Astrocyte (in vitro differentiated cells and primary cell): ENCODE measurements around the gene AGBL5. TPM values are rescaled to one million over a fixed set of nuclear protein-coding genes. Genes with fewer than 3 reads are reported as not detected.
A peak's percentile ranks its signal among the peaks of the same experiment; 100 is the strongest.

ENCODE experiments used
- DNase-seq: peaks from one replicate; pipeline ENCODE4 v3.0.0-alpha.2; 2010; ENCODE audit warnings: low read depth
- FAIRE-seq: peaks from 2 replicates; lab custom pipeline; 2011; peaks lifted over from hg19 to GRCh38; lab: Jason Lieb, UNC
- H2AFZ ChIP-seq: 2 replicates; pipeline ENCODE4 v1.6.0; 2012; ENCODE audit warnings: low read depth, low read length, inconsistent platforms
- H3K27ac ChIP-seq: 2 replicates; pipeline ENCODE4 v1.5.1; 2011; ENCODE audit warnings: low read depth, low read length, inconsistent platforms
- H3K27me3 ChIP-seq: 2 replicates; pipeline ENCODE4 v1.6.0; 2011; ENCODE audit warnings: low read length, inconsistent platforms; ENCODE audit not compliant: insufficient read depth
- H3K36me3 ChIP-seq: 2 replicates; pipeline ENCODE4 v1.5.1; 2011; ENCODE audit warnings: low read length, inconsistent platforms; ENCODE audit not compliant: insufficient read depth
- H3K4me1 ChIP-seq: 2 replicates; pipeline ENCODE4 v1.5.1; 2011; ENCODE audit warnings: low read length, inconsistent platforms; ENCODE audit not compliant: insufficient read depth
- H3K4me2 ChIP-seq: 2 replicates; pipeline ENCODE4 v1.6.0; 2012; ENCODE audit warnings: low read length, inconsistent platforms
- H3K4me3 ChIP-seq: 2 replicates; pipeline ENCODE4 v1.5.1; 2011; ENCODE audit warnings: low read depth, mild to moderate bottlenecking, low read length, inconsistent platforms; ENCODE audit not compliant: insufficient read depth
- H3K79me2 ChIP-seq: 2 replicates; pipeline ENCODE4 v1.6.0; 2012; ENCODE audit warnings: mild to moderate bottlenecking, low read length, inconsistent platforms; ENCODE audit not compliant: insufficient read depth
- H3K9ac ChIP-seq: 2 replicates; pipeline ENCODE4 v1.6.0; 2012; ENCODE audit warnings: mild to moderate bottlenecking, low read length, inconsistent platforms
- H3K9me3 ChIP-seq: 2 replicates; pipeline ENCODE4 v1.5.1; 2012; ENCODE audit warnings: low read depth, mild to moderate bottlenecking, low read length, inconsistent platforms; ENCODE audit not compliant: insufficient read depth
- H4K20me1 ChIP-seq: 2 replicates; pipeline ENCODE4 v1.6.0; 2012; ENCODE audit warnings: low read length, inconsistent platforms; ENCODE audit not compliant: insufficient read depth
- H3K27ac Mint-ChIP-seq: one replicate; pipeline ENCODE4 v1.8.0; 2021; ENCODE audit warnings: mild to moderate bottlenecking, mixed read lengths; ENCODE audit not compliant: unreplicated experiment
- H3K27me3 Mint-ChIP-seq: one replicate; pipeline ENCODE4 v1.8.0; 2021; ENCODE audit warnings: low read depth, mixed read lengths; ENCODE audit not compliant: unreplicated experiment
- H3K36me3 Mint-ChIP-seq: one replicate; pipeline ENCODE4 v1.8.0; 2021; ENCODE audit warnings: low read depth, mixed read lengths; ENCODE audit not compliant: unreplicated experiment
- H3K4me1 Mint-ChIP-seq: one replicate; pipeline ENCODE4 v1.8.0; 2021; ENCODE audit warnings: low read depth, mixed read lengths; ENCODE audit not compliant: unreplicated experiment
- H3K4me3 Mint-ChIP-seq: one replicate; pipeline ENCODE4 v1.8.0; 2021; ENCODE audit warnings: mild to moderate bottlenecking, moderate library complexity, mixed read lengths; ENCODE audit not compliant: unreplicated experiment
- H3K9me3 Mint-ChIP-seq: one replicate; pipeline ENCODE4 v1.8.0; 2021; ENCODE audit warnings: mild to moderate bottlenecking, mixed read lengths; ENCODE audit not compliant: unreplicated experiment
- CTCF ChIP-seq: IDR thresholded peaks from 2 replicates; pipeline ENCODE4 v1.5.1; 2011; ENCODE audit warnings: low read depth, mild to moderate bottlenecking, inconsistent platforms, low read length, moderate library complexity; ENCODE audit not compliant: insufficient read depth
- EZH2 ChIP-seq: IDR thresholded peaks from 2 replicates; pipeline ENCODE4 v1.6.1; 2012; ENCODE audit warnings: mild to moderate bottlenecking, low read length, inconsistent platforms; ENCODE audit not compliant: insufficient read depth
- total RNA-seq: library from RNA; stranded (reverse); gene quantifications from 2 replicates; pipeline ENCODE4 v1.2.1, GENCODE V29; 2021

The AGBL5 gene
- total RNA-seq, 1 donor from 2014 or later, result 20.7 TPM

GRCh38 chr2:27067385-27067784 lies 15.9 kb downstream of the AGBL5 start:
- Mint-ChIP-seq H3K36me3 (peaks cover 23% of the 10 kb centered on the region), H3K9me3 (no peaks in the 10 kb centered on the region), H3K27ac (no peak overlapping the region), H3K27me3 (no peaks in the 10 kb centered on the region), H3K4me3 (no peak overlapping the region), H3K4me1 (peaks cover 24% of the 10 kb centered on the region)
- H3K79me2 ChIP-seq, result peaks cover 52% of the 10 kb centered on the region
- H3K27me3 ChIP-seq, result no peaks in the 10 kb centered on the region
- H3K4me3 ChIP-seq, result no peak overlapping the region
- H3K4me1 ChIP-seq, result peaks cover 28% of the 10 kb centered on the region
- DNase-seq (no peak), FAIRE-seq (no peak)
- H3K27ac ChIP-seq, result no peak overlapping the region
- peaks cover 35% of the 10 kb centered on the region for H3K36me3 ChIP-seq
- no peak overlapping the region for H3K4me2 ChIP-seq
- no peaks in the 10 kb centered on the region for H3K9me3 ChIP-seq
- H4K20me1 ChIP-seq, result peaks cover 68% of the 10 kb centered on the region
- no peak for TF ChIP-seq CTCF
- no peak for TF ChIP-seq EZH2
- H3K9ac ChIP-seq, result no peak overlapping the region
- no peak overlapping the region for H2AFZ ChIP-seq

- H3K9ac ChIP-seq, result peak overlapping the region; percentile 96
- no peaks in the 10 kb centered on the region for H3K27me3 ChIP-seq
- H3K4me1 ChIP-seq, result peaks cover 42% of the 10 kb centered on the region
- DNase-seq (no peak), FAIRE-seq (no peak)
- Mint-ChIP-seq H3K4me1 (peaks cover 29% of the 10 kb centered on the region), H3K4me3 (peak overlapping the region; percentile 98), H3K36me3 (peaks cover 21% of the 10 kb centered on the region), H3K27ac (peak overlapping the region; percentile 88), H3K27me3 (no peaks in the 10 kb centered on the region), H3K9me3 (no peaks in the 10 kb centered on the region)
- peaks cover 35% of the 10 kb centered on the region for H3K36me3 ChIP-seq
- TF ChIP-seq CTCF, result no peak
- no peak for TF ChIP-seq EZH2
- peaks cover 53% of the 10 kb centered on the region for H4K20me1 ChIP-seq
- no peak overlapping the region for H2AFZ ChIP-seq
- peaks cover 52% of the 10 kb centered on the region for H3K79me2 ChIP-seq
- H3K27ac ChIP-seq, result no peak overlapping the region
- H3K4me3 ChIP-seq, result peak overlapping the region; percentile 98
- no peaks in the 10 kb centered on the region for H3K9me3 ChIP-seq
- peak overlapping the region; percentile 97 for H3K4me2 ChIP-seq
Observed at GRCh38 chr2:27069436-27069835, 18.0 kb downstream of the AGBL5 start.

DNA sequence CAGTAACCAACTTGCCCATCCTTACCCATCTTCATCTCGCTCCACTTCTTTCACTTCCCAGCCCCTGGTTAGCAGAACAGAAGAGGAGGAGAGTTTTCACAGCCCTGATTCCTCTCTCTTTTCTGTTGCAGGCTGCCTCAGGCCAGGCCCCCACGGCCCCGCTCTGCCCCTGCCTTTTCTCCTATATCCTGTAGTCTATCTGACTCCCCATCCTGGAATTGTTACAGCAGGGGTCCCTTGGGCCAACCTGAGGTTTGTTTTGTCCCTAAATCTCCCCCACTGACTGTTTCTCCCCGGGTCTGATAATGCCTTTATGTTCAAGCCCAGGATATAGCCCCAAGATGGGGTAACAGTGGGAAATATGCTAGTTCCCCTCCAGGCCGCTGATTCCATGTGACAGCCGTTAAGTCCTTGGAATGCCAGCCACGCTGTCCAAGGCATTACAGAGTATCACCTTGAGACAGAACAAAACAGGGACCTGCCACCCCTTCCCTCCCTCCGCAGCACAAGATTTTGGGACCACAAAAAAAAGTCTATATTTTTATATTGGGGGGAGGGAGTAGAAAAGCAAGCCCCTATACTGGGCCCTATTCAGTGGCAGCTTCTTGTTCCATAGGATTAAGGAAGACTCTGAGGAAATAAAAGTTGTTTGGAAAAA lies 18.6 kb downstream of the AGBL5 start:
- Histone ChIP-seq H3K4me3 (peak overlapping the region; percentile 98), H3K4me2 (peak overlapping the region; percentile 97), H3K36me3 (peaks cover 32% of the 10 kb centered on the region), H2AFZ (no peak overlapping the region), H3K9me3 (no peaks in the 10 kb centered on the region), H3K27me3 (no peaks in the 10 kb centered on the region), H3K27ac (no peak overlapping the region), H4K20me1 (peaks cover 51% of the 10 kb centered on the region), H3K9ac (peak overlapping the region; percentile 96), H3K79me2 (peaks cover 51% of the 10 kb centered on the region), H3K4me1 (peaks cover 47% of the 10 kb centered on the region)
- no peak for DNase-seq
- peak overlapping the region; percentile 98 for H3K4me3 Mint-ChIP-seq
- H3K4me1 Mint-ChIP-seq, result peaks cover 33% of the 10 kb centered on the region
- no peak for TF ChIP-seq CTCF
- TF ChIP-seq EZH2, result no peak
- peak overlapping the region; percentile 94 for H3K27ac Mint-ChIP-seq
- no peak for FAIRE-seq
- no peaks in the 10 kb centered on the region for H3K27me3 Mint-ChIP-seq
- no peaks in the 10 kb centered on the region for H3K9me3 Mint-ChIP-seq
- peaks cover 20% of the 10 kb centered on the region for H3K36me3 Mint-ChIP-seq
